OCI-M2 (cell line): Measurements from ENCODE around the gene IRF3.
A peak's percentile ranks its signal among the peaks of the same experiment; 100 is the strongest.

ENCODE experiments used
- DNase-seq: peaks from one replicate; lab custom pipeline; 2025; ENCODE audit not compliant: unreplicated experiment; lab: John Stamatoyannopoulos, UW

The IRF3 gene

GRCh38 chr19:49687566-49688316 is 22.1 kb upstream of the IRF3 start:
- no peak for DNase-seq

- DNase-seq = no peak
Observed at GRCh38 chr19:49687150-49687549, 21.5 kb upstream of the IRF3 start.

GRCh38 chr19:49686503-49687088 is 20.9 kb upstream of the IRF3 start:
- DNase-seq = no peak

- no peak for DNase-seq
Observed at GRCh38 chr19:49685845-49686332, 20.2 kb upstream of the IRF3 start.

- DNase-seq = no peak
Observed at GRCh38 chr19:49684983-49685553, 19.4 kb upstream of the IRF3 start.

- DNase-seq = no peak
Observed at GRCh38 chr19:49684251-49684982, 18.8 kb upstream of the IRF3 start.

GRCh38 chr19:49683814-49684250 is 18.2 kb upstream of the IRF3 start:
- no peak for DNase-seq

GRCh38 chr19:49682274-49682673 is 16.6 kb upstream of the IRF3 start:
- no peak for DNase-seq

- no peak for DNase-seq
Observed at GRCh38 chr19:49681830-49682229, 16.2 kb upstream of the IRF3 start.

GRCh38 chr19:49680421-49681351 is 15.0 kb upstream of the IRF3 start:
- DNase-seq = peak; percentile 86

GRCh38 chr19:49679771-49680413 is 14.2 kb upstream of the IRF3 start:
- DNase-seq = no peak

GRCh38 chr19:49678985-49679770 is 13.5 kb upstream of the IRF3 start:
- no peak for DNase-seq

- peak; percentile 56 for DNase-seq
Observed at GRCh38 chr19:49677901-49678674, 12.4 kb upstream of the IRF3 start.

- DNase-seq = no peak
Observed at GRCh38 chr19:49677231-49677900, 11.7 kb upstream of the IRF3 start, which contains the start of gene PRMT1. PRMT1 (plus strand) TSS chr19:49677271; CDS start chr19:49677281, 10 bp downstream.

- DNase-seq = peak; percentile 99
Observed at GRCh38 chr19:49676784-49677230, 11.2 kb upstream of the IRF3 start.

GRCh38 chr19:49676136-49676783 is 10.6 kb upstream of the IRF3 start:
- peak; percentile 98 for DNase-seq
